WERI-Rb-1 (cell line): Measurements from ENCODE around the gene SUPT4H1.
A peak's percentile ranks its signal among the peaks of the same experiment; 100 is the strongest.
"Not testable (repeated sequence)": the region's sequence is repeated elsewhere in the genome, so short reads cannot be mapped to it uniquely, and the experiment has no call there.

Experiments used
- DNase-seq: peaks from one replicate; pipeline ENCODE4 v3.0.0-alpha.2; 2020
- H3K27ac ChIP-seq: fragments of 250-450 bp; sonication (Bioruptor Pico); 2 replicates; pipeline ENCODE4 v1.5.1; 2020; ENCODE audit warnings: mild to moderate bottlenecking, moderate library complexity
- H3K27me3 ChIP-seq: fragments of 250-450 bp; sonication (Bioruptor Pico); 2 replicates; pipeline ENCODE4 v1.5.1; 2021; ENCODE audit warnings: mild to moderate bottlenecking, low read depth, moderate library complexity; ENCODE audit not compliant: insufficient read depth, severe bottlenecking
- H3K36me3 ChIP-seq: fragments of 250-450 bp; sonication (Bioruptor Pico); 2 replicates; pipeline ENCODE4 v1.5.1; 2020; ENCODE audit warnings: mild to moderate bottlenecking, moderate library complexity
- H3K4me3 ChIP-seq: 2 replicates; pipeline ENCODE4 v1.5.1; 2011; ENCODE audit warnings: low read depth, mild to moderate bottlenecking, control low read depth, low read length
- H3K9me3 ChIP-seq: fragments of 250-450 bp; sonication (Bioruptor Pico); 2 replicates; pipeline ENCODE4 v1.5.1; 2021; ENCODE audit warnings: mild to moderate bottlenecking, moderate library complexity; ENCODE audit not compliant: severe bottlenecking
- TF ChIP-seq, protein P1 (sequence below): IDR thresholded peaks from 2 replicates; pipeline ENCODE4 v1.5.1; 2011; ENCODE audit warnings: low read depth, mild to moderate bottlenecking, control low read depth, inconsistent platforms, low read length

The SUPT4H1 gene

DNA sequence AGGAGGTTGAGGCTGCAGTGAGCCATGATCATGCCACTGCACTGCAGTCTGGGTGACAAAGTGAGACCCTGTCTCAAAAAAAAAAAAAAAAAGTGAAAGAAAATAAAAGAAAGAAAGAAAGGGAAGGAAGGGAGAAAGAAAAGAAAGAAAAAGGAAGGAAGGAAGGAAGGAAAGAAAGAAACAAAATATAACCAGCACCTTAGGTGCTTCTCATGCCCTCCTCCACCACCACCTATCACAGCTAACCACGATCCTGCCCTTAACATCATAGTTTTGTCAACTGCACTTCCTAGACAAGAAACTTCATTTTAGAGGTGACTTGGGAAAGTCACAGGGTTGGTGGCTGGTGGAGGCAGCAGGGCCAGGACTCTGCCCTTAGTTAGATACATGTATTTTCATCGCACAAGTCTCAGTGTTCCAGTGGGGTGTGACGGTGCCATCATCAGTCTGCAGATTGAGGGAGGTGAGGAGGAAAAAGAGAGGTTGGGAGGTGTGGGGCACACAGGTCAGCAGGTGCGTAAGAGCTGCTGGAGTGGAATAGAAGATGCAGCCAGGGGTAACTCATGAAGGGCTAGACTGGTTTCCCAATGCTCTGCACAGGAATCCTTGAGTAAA is 10.0 kb downstream of the SUPT4H1 start:
- H3K4me3 ChIP-seq: no peak overlapping the region
- TF ChIP-seq, protein P1, sequence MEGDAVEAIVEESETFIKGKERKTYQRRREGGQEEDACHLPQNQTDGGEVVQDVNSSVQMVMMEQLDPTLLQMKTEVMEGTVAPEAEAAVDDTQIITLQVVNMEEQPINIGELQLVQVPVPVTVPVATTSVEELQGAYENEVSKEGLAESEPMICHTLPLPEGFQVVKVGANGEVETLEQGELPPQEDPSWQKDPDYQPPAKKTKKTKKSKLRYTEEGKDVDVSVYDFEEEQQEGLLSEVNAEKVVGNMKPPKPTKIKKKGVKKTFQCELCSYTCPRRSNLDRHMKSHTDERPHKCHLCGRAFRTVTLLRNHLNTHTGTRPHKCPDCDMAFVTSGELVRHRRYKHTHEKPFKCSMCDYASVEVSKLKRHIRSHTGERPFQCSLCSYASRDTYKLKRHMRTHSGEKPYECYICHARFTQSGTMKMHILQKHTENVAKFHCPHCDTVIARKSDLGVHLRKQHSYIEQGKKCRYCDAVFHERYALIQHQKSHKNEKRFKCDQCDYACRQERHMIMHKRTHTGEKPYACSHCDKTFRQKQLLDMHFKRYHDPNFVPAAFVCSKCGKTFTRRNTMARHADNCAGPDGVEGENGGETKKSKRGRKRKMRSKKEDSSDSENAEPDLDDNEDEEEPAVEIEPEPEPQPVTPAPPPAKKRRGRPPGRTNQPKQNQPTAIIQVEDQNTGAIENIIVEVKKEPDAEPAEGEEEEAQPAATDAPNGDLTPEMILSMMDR: no peak
- no peak for DNase-seq

DNA sequence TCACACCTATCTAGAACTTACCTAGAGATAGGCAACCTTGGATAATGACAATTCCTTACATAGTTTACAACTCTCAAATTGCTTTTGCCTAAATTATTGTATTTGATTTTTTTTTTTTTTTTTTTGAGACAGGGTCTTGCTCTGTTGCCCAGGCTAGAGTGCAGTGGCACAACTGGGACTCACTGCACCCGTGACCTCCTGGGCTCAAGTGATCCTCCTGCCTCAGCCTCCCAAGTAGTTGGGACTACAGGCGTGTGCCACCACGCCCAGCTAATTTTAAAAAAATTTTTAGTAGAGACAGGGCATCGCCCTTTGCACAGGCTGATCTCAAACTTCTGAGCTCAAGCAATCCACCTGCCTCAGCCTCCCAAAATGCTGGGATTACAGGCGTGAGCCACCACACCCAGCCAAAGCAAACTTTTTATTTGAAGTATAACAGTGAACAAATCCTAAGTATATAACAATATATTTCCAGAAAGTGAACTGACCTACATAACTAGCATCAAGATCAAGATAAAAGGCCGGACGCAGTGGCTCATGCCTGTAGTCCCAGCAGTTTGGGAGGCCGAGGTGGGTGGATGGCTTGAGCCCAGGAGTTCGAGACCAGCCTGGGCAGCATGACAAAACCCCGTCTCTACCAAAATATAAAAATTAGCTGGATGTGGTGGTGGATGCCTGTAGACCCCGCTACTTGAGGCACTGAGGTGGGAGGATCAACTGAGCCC is 10.7 kb downstream of the SUPT4H1 start:
- H3K27ac ChIP-seq, H3K27me3 ChIP-seq, H3K4me3 ChIP-seq, DNase-seq, H3K9me3 ChIP-seq: not testable (repeated sequence)
- H3K36me3 ChIP-seq: peaks cover 29% of the 10 kb centered on the region

More for the DNA sequence above, 10.0 kb downstream of the SUPT4H1 start:
- no peak overlapping the region for H3K27ac ChIP-seq
- H3K27me3 ChIP-seq: no peaks in the 10 kb centered on the region
- H3K9me3 ChIP-seq: no peaks in the 10 kb centered on the region
- peaks cover 36% of the 10 kb centered on the region for H3K36me3 ChIP-seq

DNA sequence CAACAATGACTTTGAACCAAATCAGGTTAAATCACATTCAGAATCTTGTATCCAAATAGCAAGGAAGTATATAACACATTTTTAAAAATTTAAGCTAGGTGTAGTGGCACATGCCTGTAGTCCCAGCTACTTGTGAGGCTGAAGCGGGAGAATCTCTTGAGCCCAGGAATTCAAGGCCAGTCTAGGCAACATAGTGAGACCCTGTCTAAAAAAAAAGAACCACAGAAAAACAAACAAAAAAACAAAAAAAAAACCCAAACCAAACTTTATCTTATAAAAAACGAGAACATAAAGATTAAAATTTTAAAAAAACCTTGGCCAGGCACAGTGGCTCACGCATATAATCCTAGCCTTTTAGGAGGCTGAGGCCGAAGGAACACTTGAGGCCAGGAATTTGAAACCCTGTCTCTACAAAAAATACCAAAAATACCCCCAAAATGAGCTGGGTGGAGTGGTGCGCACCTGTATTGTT is 11.6 kb downstream of the SUPT4H1 start:
- H3K27ac ChIP-seq: no peak overlapping the region
- H3K27me3 ChIP-seq: no peaks in the 10 kb centered on the region
- no peak overlapping the region for H3K4me3 ChIP-seq
- TF ChIP-seq, protein P1: no peak
- no peaks in the 10 kb centered on the region for H3K9me3 ChIP-seq
- H3K36me3 ChIP-seq: peaks cover 20% of the 10 kb centered on the region
- no peak for DNase-seq

DNA sequence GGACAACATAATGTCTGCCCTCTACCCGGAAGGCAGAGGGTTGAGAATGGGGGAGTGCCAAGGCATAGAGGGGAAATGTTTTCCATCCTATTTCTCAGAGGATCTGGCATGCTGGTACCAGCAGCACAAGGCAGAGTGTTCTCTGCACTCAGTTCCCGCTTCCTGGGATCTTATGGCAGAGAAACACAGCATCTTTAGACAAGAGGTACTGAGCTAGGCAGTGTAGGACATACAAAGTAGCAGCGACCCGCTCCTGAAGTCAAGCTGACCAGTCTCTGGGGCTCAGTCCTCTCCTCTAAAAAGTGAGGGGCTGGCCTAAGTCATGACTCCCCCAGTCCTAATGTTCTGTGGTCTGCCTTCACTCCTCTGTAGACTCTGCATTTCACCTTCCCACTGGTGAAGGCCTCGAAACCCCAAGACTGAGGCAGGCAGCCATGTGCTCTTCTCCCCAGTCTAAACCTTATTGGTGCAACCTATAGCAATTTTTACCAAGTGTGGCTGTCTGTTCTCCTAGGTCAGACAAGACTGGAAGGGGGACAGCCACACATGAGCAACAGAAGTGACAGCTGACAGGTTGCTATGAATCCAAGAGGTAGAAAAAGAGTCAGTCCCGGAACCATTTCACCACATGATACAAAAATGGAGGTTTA is 12.1 kb downstream of the SUPT4H1 start:
- H3K27ac ChIP-seq: no peak overlapping the region
- H3K4me3 ChIP-seq: no peak overlapping the region
- peaks cover 15% of the 10 kb centered on the region for H3K36me3 ChIP-seq
- H3K9me3 ChIP-seq: no peaks in the 10 kb centered on the region
- TF ChIP-seq, protein P1: no peak
- DNase-seq: no peak
- H3K27me3 ChIP-seq: no peaks in the 10 kb centered on the region

DNA sequence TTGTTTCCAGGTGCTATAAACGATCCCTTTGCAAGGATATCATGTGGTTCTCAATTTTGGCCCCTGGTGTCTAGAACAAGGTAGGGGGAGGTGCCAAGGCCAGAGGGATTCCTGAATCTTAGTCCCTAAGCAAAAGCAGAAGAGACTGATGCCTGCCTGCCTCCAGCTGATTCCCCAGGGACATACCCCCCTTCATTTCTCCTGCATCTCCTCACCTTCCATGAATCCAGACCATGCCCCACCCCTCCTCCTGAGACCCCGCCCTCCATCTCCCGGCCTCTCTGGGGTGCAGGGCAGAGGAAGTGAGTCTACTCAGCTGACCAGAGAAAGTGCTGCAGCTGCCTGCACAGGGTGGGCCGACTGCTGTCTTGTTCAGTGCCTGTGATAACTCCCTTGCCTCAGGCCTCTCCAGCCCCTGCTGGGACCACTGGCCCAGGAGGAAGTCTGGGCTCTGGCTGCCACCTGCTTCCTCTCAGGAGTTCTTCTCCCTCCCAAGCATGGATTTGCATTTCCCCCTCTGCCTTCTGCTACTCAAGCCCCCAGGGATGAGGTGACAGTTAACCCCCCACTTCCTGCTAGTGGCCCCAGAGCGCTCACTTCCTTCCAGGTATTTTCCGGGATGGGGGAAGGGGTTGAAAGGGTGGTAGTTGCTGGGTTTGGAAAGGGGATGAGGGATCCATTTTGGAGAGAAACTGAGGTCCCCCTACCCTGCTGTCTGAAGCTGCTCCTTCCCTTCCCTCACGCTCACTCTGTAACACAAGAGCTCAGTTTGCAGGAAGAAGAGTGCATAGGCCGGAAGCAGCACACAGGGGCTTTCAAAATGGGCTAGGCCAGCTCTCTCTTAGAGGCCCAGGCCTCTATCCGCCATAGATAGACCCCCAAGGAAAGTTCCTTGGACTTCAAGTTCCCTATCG is 12.9 kb downstream of the SUPT4H1 start:
- H3K36me3 ChIP-seq: peaks cover 7% of the 10 kb centered on the region; the same call in 1 of the 2 replicates
- H3K4me3 ChIP-seq: no peak overlapping the region
- no peaks in the 10 kb centered on the region for H3K9me3 ChIP-seq
- no peaks in the 10 kb centered on the region for H3K27me3 ChIP-seq
- DNase-seq: peak; percentile 74
- H3K27ac ChIP-seq: peak overlapping the region; percentile 67
- TF ChIP-seq, protein P1: no peak
